GM23338 (cell line): ENCODE data around the gene RNF225.

Experiments
- CREB1 ChIP-seq: fragments of 250-450 bp; sonication (Bioruptor Pico); IDR thresholded peaks from 2 replicates; pipeline ENCODE4 v1.5.0; 2020; ENCODE audit warnings: low read depth, mild to moderate bottlenecking, moderate library complexity
- CTCF ChIP-seq, 2 experiments: fragments of 200-600 bp in 1 of 2; sonication (generic) in 1 of 2; conservative IDR thresholded peaks; 2 replicates each; pipeline versions ENCODE4 v1.5.1 to v1.6.1; 2016 to 2017; ENCODE audit warnings: antibody characterized with exemption in 2 of 2, low read depth in 2 of 2, mild to moderate bottlenecking in 2 of 2, moderate library complexity in 1 of 2
- EZH2 ChIP-seq: fragments of 200-600 bp; sonication (generic); IDR thresholded peaks from one replicate; pipeline ENCODE4 v1.8.0; 2017; ENCODE audit warnings: antibody characterized with exemption, mild to moderate bottlenecking, low read depth; ENCODE audit not compliant: unreplicated experiment
- EZH2phosphoT487 ChIP-seq: fragments of 200-600 bp; sonication (generic); IDR thresholded peaks from one replicate; pipeline ENCODE4 v1.8.1; 2018; ENCODE audit warnings: antibody characterized with exemption; ENCODE audit not compliant: unreplicated experiment
- JUNB ChIP-seq: IDR thresholded peaks from one replicate; pipeline ENCODE4 v1.6.1; 2016; ENCODE audit warnings: antibody characterized with exemption; ENCODE audit not compliant: unreplicated experiment
- NANOG ChIP-seq: IDR thresholded peaks from 2 replicates; pipeline ENCODE4 v1.6.1; 2016; ENCODE audit warnings: antibody characterized with exemption, borderline replicate concordance
- POLR2AphosphoS5 ChIP-seq: IDR thresholded peaks from 2 replicates; pipeline ENCODE4 v1.6.1; 2016; ENCODE audit warnings: antibody characterized with exemption, low read depth
- STAT1 ChIP-seq: IDR thresholded peaks from one replicate; pipeline ENCODE4 v1.6.1; 2016; ENCODE audit warnings: antibody characterized with exemption; ENCODE audit not compliant: unreplicated experiment
- ZNF114 ChIP-seq: fragments of 250-450 bp; sonication (Bioruptor Pico); IDR thresholded peaks from 2 replicates; pipeline ENCODE4 v1.5.0; 2020; ENCODE audit warnings: mild to moderate bottlenecking, moderate library complexity
- ZNF331 ChIP-seq: fragments of 250-450 bp; sonication (Bioruptor Pico); IDR thresholded peaks from 2 replicates; pipeline ENCODE4 v1.5.0; 2020; ENCODE audit warnings: low read depth, mild to moderate bottlenecking, moderate library complexity
- ZNF462 ChIP-seq: fragments of 250-450 bp; sonication (Bioruptor Pico); IDR thresholded peaks from 2 replicates; pipeline ENCODE4 v1.5.0; 2020; ENCODE audit warnings: mild to moderate bottlenecking, moderate library complexity
- TF ChIP-seq, protein P1 (sequence below): IDR thresholded peaks from 2 replicates; pipeline ENCODE4 v1.6.1; 2016; ENCODE audit warnings: antibody characterized with exemption
- TF ChIP-seq, protein P2 (sequence below): IDR thresholded peaks from one replicate; pipeline ENCODE4 v1.6.1; 2018; ENCODE audit warnings: antibody characterized with exemption; ENCODE audit not compliant: unreplicated experiment

GRCh38 chr19:58385891-58386575, 9.4 kb upstream of the RNF225 start:
- TF ChIP-seq EZH2 (no peak), EZH2phosphoT487 (no peak), CTCF (conservative IDR thresholded peaks at IDR 0.05; ENCODE audit: low read depth in 2 of 2) (no peak), POLR2AphosphoS5 (no peak), ZNF114 (CRISPR knock-in tag) (no peak), CREB1 (CRISPR knock-in tag) (no peak), ZNF331 (CRISPR knock-in tag) (no peak), STAT1 (no peak), JUNB (no peak), NANOG (no peak), ZNF462 (no peak)
- TF ChIP-seq, protein P1, sequence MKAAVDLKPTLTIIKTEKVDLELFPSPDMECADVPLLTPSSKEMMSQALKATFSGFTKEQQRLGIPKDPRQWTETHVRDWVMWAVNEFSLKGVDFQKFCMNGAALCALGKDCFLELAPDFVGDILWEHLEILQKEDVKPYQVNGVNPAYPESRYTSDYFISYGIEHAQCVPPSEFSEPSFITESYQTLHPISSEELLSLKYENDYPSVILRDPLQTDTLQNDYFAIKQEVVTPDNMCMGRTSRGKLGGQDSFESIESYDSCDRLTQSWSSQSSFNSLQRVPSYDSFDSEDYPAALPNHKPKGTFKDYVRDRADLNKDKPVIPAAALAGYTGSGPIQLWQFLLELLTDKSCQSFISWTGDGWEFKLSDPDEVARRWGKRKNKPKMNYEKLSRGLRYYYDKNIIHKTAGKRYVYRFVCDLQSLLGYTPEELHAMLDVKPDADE, result no peak
- TF ChIP-seq, protein P2, sequence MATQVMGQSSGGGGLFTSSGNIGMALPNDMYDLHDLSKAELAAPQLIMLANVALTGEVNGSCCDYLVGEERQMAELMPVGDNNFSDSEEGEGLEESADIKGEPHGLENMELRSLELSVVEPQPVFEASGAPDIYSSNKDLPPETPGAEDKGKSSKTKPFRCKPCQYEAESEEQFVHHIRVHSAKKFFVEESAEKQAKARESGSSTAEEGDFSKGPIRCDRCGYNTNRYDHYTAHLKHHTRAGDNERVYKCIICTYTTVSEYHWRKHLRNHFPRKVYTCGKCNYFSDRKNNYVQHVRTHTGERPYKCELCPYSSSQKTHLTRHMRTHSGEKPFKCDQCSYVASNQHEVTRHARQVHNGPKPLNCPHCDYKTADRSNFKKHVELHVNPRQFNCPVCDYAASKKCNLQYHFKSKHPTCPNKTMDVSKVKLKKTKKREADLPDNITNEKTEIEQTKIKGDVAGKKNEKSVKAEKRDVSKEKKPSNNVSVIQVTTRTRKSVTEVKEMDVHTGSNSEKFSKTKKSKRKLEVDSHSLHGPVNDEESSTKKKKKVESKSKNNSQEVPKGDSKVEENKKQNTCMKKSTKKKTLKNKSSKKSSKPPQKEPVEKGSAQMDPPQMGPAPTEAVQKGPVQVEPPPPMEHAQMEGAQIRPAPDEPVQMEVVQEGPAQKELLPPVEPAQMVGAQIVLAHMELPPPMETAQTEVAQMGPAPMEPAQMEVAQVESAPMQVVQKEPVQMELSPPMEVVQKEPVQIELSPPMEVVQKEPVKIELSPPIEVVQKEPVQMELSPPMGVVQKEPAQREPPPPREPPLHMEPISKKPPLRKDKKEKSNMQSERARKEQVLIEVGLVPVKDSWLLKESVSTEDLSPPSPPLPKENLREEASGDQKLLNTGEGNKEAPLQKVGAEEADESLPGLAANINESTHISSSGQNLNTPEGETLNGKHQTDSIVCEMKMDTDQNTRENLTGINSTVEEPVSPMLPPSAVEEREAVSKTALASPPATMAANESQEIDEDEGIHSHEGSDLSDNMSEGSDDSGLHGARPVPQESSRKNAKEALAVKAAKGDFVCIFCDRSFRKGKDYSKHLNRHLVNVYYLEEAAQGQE, result no peak
